ENCODE measurements around the gene TNFAIP8L1.

TNFAIP8L1 gene

DNA sequence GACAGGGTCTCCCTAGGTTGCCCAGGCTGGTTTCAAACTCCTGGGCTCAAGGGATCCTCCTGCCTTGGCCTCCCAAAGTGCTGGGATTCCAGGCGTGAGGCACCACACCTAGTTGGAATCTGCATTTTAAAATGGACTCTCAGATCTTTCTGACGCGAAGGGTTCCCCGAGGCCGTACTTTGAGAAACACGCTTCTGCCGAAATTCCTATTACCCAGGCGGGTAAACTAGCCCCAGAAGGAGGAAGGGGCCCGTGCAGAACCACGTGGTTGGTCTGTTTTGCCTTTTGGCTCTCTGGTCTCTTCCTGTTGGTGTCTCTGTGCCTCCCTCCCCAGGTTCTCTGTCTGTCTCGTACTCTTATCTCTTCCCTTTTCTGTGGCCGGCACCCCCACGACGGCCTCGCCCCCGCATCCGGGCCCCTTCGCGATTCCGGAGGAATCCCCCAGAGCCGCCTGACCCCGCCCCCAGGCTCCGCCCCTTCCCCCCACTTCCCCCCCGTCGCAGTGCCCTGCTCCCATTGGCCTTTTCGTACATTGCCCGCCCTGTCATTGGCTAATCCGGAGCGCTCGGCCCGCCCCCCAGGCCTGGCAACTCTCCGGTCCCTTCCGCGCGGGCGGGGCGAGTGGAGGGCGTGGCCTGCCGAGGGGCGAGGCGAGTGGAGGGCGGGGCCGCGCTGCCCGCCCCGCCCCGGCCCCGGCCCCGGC lies at the start of gene TNFAIP8L1:
TSS of gene TNFAIP8L1 (plus strand) at position 689 of the 703 bp plus-strand sequence. CDS start 12,354 bp downstream, outside the sequence.
- no peak for FAIRE-seq

DNA sequence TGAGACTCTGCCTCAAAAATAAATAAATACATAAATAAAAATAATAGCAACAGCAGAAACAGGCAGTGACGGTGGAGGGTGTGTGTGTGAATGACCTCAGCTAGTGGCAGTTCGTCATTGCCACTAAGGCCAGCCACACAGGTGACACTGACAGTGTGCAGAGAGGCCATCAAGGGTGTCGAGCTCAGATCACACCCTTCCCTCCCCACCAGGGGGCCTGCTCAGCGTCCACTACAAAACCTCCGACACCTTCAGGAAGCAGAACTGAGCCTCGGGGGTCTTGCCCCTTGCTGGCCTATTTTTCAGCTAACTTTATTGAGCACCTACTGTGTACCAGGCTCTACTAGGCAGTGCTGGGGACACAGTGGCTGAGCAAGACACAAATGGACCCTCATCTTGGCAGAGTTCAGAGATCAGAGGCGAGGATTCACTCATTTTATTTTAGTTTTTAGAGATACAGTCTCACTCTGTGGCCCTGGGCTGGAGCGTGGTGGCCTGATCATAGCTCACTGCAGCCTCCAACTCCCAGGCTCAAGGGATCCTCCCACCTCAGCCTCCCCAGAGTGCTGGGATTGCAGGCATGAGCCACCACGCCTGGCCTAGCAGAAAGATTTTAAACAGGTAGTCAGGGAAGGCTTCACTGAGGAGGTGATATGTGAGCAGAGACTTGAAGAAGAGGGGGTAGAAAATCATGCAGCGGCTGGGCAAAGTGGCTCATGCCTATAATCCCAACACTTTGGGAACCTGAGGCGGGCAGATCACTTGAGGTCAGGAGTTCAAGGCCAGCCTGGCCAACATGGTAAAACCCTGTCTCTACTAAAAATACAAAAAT lies 49.5 kb upstream of the TNFAIP8L1 start:
- FAIRE-seq, result no peak
- DNase-seq (ENCODE audit: insufficient read length, low spot score), result no peak
- TF ChIP-seq, protein P1, sequence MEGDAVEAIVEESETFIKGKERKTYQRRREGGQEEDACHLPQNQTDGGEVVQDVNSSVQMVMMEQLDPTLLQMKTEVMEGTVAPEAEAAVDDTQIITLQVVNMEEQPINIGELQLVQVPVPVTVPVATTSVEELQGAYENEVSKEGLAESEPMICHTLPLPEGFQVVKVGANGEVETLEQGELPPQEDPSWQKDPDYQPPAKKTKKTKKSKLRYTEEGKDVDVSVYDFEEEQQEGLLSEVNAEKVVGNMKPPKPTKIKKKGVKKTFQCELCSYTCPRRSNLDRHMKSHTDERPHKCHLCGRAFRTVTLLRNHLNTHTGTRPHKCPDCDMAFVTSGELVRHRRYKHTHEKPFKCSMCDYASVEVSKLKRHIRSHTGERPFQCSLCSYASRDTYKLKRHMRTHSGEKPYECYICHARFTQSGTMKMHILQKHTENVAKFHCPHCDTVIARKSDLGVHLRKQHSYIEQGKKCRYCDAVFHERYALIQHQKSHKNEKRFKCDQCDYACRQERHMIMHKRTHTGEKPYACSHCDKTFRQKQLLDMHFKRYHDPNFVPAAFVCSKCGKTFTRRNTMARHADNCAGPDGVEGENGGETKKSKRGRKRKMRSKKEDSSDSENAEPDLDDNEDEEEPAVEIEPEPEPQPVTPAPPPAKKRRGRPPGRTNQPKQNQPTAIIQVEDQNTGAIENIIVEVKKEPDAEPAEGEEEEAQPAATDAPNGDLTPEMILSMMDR (IDR thresholded peaks at IDR 0.05; ENCODE audit: insufficient read depth, missing control alignments), result peak; percentile 21

More for the DNA sequence above, at the start of gene TNFAIP8L1:
- DNase-seq (ENCODE audit: insufficient read length, low spot score), result peak; percentile 100
- TF ChIP-seq, protein P1 (IDR thresholded peaks at IDR 0.05; ENCODE audit: insufficient read depth, missing control alignments), result no peak

DNA sequence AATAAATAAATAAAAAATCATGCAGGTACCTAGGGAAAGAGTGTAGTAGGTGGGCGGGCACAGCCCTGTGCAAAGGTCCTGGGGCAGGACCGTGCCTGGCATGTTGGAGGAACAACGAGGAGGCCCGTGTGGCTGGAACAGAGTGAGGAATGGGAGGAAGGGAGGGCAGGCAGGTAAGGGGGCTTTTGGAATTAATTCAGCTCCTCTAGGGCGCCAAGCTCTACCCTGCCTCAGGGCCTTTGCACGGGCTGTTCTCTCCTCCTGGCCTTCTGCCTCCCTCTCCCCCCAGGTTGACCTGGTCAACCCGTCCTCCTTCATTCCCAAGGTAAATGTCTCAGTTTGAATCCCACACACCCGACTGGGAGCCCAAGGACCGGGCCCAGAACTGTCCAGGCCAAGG lies 48.8 kb upstream of the TNFAIP8L1 start:
- no peak for DNase-seq (ENCODE audit: insufficient read length, low spot score)
- FAIRE-seq, result no peak
- TF ChIP-seq, protein P1 (IDR thresholded peaks at IDR 0.05; ENCODE audit: insufficient read depth, missing control alignments), result no peak

DNA sequence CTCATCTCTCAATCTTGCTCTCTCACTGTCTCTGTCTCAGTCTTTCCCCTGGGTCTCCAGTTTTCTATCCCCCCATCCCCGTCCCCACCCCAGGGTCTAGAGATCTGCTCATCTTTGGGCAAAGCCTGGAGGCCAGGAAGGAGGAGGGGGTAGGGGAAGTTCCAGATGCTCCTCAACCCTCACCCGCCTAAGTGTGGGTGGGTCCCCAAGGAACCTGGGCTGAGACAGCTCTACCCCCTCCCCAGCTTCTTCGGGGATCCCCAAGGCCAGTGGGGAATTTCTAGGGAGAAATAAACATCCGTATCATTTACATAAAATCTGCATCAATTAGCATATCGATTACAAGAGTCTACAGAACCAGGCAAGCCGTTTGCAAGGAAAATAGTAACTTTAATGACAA lies 48.0 kb upstream of the TNFAIP8L1 start:
- FAIRE-seq, result no peak
- TF ChIP-seq, protein P1 (IDR thresholded peaks at IDR 0.05; ENCODE audit: insufficient read depth, missing control alignments), result no peak
- no peak for DNase-seq (ENCODE audit: insufficient read length, low spot score)

DNA sequence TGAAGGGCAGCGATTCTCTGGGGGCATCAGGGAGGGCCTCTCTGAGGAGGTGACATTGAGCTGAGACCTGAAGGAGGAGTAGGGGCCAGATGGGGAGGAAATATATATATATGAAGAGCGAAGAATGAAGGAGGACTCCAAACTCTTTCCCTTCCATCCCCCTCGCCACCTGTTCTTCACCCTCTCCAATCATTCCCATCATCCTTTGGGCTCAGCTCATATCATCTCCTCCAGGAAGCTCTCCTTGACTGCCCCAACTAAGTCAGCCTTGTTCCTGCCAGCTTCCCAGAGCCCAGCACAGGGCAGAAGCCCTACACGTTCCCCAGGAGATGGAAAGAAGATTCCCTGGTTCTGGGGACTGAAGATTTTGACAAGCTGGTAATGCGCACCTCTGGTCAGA lies 46.9 kb upstream of the TNFAIP8L1 start:
- FAIRE-seq (no peak), DNase-seq (ENCODE audit: insufficient read length, low spot score) (no peak)
- TF ChIP-seq, protein P1 (IDR thresholded peaks at IDR 0.05; ENCODE audit: insufficient read depth, missing control alignments), result no peak

DNA sequence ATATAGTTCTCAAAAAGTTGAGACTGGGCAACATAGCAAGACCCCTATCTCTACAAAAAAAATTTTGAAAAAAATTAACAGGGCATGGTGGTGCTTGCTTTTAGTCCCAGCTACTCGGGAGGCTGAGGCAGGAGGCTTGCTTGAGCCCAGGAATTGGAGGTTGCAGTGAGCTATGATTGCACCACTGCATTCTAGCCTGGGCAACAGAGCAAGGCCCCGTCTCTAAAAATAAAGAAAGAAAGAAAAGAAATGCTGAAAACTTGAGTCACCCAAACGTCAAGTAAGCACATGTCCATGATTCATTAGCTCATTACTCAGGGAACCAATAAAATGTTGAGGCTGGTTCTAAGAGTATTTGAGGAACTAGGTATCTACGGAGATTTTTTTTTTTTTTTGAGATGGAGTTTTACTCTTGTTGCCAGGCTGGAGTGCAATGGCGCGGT lies 45.9 kb upstream of the TNFAIP8L1 start:
- TF ChIP-seq, protein P1 (IDR thresholded peaks at IDR 0.05; ENCODE audit: insufficient read depth, missing control alignments), result no peak
- DNase-seq (ENCODE audit: insufficient read length, low spot score) (no peak), FAIRE-seq (no peak)
